Stimulated activated effector memory CD8-positive, alpha-beta T cell treated with anti-CD3 and anti-CD28 coated beads, Interleukin-12 subunit alpha, Interleukin-12 subunit beta, amount 100 ng/mL, for 72 hours (primary cell): ENCODE data around the gene GTF3C1.
"Not testable (repeated sequence)": the region's sequence is repeated elsewhere in the genome, so short reads cannot be mapped to it uniquely, and the experiment has no call there.

Experiments used
- ATAC-seq: fragments of 150-1000 bp; cut with Tn5 transposase; 2 replicates; pipeline ENCODE4 v1.10.0; 2021
- DNase-seq, 2 donors: peaks; one replicate each; pipeline ENCODE4 v3.0.0; 2021 to 2022; ENCODE audit warnings: low spot score in 2 of 2
- H3K27ac Mint-ChIP-seq: one replicate; pipeline ENCODE4 v1.8.0; 2022; ENCODE audit warnings: mild to moderate bottlenecking, mixed read lengths
- H3K36me3 Mint-ChIP-seq: one replicate; pipeline ENCODE4 v1.8.0; 2022; ENCODE audit warnings: mild to moderate bottlenecking, mixed read lengths
- H3K4me1 Mint-ChIP-seq: one replicate; pipeline ENCODE4 v1.8.0; 2022; ENCODE audit warnings: mixed read lengths
- H3K4me3 Mint-ChIP-seq: one replicate; pipeline ENCODE4 v1.8.0; 2022; ENCODE audit warnings: mild to moderate bottlenecking, mixed read lengths
- H3K9me3 Mint-ChIP-seq: one replicate; pipeline ENCODE4 v1.8.0; 2022; ENCODE audit warnings: mixed read lengths

The GTF3C1 gene

DNA sequence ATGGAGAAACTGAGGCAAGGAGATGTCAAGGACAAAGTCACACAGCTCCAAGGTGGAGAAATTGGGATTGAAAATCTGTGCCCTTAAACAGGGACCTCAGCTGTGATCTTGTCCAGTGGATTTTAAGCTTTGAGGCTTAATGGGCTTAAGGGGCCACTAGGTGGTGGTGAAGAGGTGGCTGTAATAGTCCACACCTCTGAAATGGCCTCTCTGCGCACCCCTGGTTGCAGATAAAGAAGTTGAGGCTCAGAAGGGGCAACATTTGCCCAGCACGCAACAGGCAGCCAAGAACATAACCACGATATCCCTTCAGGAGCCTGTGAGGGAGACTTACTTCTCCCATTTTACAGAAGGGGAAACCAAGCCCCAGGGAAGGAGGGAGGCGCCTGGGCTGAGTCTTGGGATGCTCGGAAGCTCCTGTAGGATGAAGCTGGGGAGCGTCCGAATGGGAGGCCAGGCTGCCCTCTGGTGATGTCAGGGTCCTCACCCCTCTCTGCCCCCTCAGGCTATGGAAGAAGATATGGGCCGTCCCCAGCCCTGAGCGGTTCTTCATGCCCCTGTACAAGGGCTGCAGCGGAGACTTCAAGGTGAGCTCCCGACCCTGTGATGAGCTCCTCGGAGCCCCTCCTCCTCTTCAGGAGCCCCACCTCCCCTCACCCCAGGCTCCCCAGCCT is 104.1 kb downstream of the GTF3C1 start:
- DNase-seq (no peak), ATAC-seq (no peak)
- Mint-ChIP-seq H3K4me1 (peaks cover 66% of the 10 kb centered on the region), H3K36me3 (peaks cover 99% of the 10 kb centered on the region), H3K4me3 (peak overlapping the region; percentile 53), H3K9me3 (no peaks in the 10 kb centered on the region), H3K27ac (peak overlapping the region; percentile 83)

DNA sequence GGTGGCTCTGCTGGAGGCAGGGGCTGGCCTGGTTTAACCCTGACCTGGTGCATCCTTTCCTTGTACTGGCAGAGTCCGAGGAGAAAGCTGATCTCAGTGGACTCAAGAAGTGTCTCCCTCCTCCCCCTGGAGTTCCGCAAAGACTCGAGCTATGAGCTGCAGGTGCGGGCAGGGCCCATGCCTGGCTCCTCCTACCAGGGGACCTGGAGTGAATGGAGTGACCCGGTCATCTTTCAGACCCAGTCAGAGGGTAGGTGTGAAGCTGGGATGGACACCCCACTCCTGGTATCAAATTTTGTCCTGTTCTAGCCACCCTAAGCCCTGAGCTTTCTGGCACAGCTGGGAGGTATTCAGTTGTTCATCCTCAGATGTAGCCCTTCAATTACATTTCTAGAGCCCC is 105.2 kb downstream of the GTF3C1 start:
- Mint-ChIP-seq H3K36me3 (peaks cover 99% of the 10 kb centered on the region), H3K4me3 (no peak overlapping the region), H3K4me1 (peaks cover 59% of the 10 kb centered on the region), H3K9me3 (no peaks in the 10 kb centered on the region), H3K27ac (no peak overlapping the region)
- ATAC-seq (no peak), DNase-seq (no peak)

DNA sequence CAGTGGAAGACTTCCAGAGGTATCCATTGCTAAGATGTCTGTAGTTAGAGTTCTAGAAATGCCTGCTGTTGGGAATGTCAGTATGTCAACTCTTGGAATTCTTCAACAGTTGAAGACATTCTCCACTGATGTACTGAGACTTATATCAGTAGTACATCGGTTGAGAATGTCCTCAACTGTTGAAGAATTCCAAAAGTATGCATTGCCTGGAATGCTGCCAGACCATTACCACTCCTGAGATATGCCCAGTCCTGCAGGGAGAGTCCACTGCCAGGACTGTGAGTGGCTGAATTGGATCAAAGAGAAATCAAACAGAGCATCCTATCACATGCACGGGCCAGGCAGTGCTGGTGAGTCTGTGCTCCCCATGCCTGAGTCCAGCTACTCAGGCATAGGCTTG is 105.7 kb downstream of the GTF3C1 start:
- Mint-ChIP-seq H3K9me3 (no peaks in the 10 kb centered on the region), H3K4me1 (peaks cover 59% of the 10 kb centered on the region), H3K4me3 (no peak overlapping the region), H3K27ac (no peak overlapping the region), H3K36me3 (peaks cover 99% of the 10 kb centered on the region)
- DNase-seq (no peak), ATAC-seq (no peak)

DNA sequence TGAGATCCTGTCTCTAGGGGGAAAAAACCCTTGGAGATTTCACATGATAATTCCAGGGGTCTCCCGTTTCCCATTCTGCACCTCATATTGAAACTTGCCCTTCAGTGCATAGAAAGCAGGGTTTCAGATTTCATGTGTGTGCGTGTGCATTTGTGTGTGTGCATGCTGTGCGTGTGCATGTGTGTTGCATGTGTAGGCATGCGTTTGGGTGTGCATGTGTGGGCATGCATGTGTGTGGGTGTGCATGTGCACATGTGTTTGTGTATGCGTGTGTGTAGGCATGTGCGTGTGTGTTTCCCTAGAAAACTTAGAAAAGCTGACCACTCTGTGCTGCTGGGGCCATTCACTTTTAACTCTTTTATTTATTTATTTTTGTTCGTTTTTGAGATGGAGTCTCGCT is 107.7 kb downstream of the GTF3C1 start:
- peaks cover 100% of the 10 kb centered on the region for H3K36me3 Mint-ChIP-seq
- H3K27ac Mint-ChIP-seq = no peak overlapping the region
- no peak overlapping the region for H3K4me3 Mint-ChIP-seq
- H3K4me1 Mint-ChIP-seq = peaks cover 41% of the 10 kb centered on the region
- H3K9me3 Mint-ChIP-seq = no peaks in the 10 kb centered on the region
- no peak for ATAC-seq
- no peak for DNase-seq

DNA sequence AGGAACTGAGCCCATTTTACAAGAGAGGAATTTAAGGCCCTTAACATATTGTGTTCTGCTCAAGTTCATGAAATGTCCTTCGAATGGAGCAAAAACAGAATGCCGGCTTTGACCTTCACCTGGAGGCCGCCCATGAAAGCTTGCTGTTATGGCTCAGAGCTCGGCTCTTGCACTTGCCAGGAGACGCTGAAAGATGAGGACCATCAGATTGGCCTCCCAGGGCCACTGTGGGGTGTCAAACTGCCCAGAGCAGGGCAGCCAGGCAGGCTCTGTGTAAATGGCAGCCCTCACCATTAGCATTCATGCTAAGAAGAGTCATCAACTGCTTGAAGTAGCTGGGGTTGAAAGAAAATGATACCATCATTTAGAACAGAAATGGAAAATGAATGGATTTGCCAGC is 108.4 kb downstream of the GTF3C1 start:
- no peak overlapping the region for H3K4me3 Mint-ChIP-seq
- peaks cover 100% of the 10 kb centered on the region for H3K36me3 Mint-ChIP-seq
- no peak overlapping the region for H3K27ac Mint-ChIP-seq
- ATAC-seq = no peak
- H3K4me1 Mint-ChIP-seq = peaks cover 35% of the 10 kb centered on the region
- DNase-seq = no peak
- no peaks in the 10 kb centered on the region for H3K9me3 Mint-ChIP-seq

DNA sequence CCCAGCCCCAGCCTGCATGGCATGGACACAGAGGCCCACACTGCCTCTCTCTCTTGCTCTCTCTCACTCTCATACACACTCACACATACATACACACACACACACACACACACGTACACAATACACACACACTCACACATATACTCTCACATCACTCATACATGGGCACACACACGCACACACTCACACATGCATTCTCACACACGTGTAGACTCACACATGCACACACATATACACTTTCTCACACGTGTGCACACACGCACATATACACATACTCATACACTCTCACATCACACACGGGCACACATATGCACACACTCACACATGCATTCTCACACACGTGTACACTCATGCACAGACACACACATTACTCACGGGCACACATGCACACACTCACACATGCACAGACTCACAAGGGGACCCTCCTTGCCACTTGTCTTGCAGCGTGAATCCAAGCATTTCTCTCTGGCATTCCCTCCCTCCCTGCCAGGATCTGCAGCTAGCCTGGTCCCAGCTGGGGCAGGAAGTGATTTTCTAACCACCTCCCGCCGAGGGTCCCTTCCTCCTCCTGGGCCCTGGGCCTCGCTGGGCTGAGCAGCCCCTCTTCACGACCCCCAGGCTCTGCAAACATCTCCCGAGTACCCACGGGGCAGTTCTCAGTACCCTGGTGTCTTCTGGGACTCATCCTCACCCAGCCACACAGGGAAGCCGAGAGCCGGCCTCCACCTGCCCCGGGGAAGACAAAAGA is 110.3 kb downstream of the GTF3C1 start:
- ATAC-seq = no peak
- peaks cover 100% of the 10 kb centered on the region for H3K36me3 Mint-ChIP-seq
- H3K4me3 Mint-ChIP-seq = no peak overlapping the region
- peak overlapping the region; percentile 4 for H3K27ac Mint-ChIP-seq
- H3K4me1 Mint-ChIP-seq = peaks cover 24% of the 10 kb centered on the region
- H3K9me3 Mint-ChIP-seq = no peaks in the 10 kb centered on the region
- no peak for DNase-seq

DNA sequence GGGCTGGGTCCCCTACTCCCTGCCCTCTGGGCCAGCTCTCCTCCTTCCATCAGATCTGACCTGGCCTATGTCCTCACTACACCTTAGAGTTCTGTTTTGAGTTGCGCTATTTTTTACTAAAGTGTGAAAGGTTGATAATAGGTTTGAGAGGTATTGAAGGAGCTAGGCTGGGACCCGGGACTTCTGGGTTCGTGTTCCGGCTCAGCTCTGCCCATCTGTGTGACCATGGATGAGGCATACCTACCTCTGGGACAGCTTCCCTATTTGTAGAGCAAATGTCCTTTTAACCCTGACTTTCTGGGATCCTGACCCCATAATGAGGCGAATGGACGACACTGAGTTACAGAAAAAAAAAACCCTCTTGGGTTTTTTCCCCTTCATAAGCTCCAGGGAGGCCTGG is 111.8 kb downstream of the GTF3C1 start:
- DNase-seq (no peak), ATAC-seq (no peak)
- H3K27ac Mint-ChIP-seq = peak overlapping the region; percentile 74
- H3K36me3 Mint-ChIP-seq = peaks cover 100% of the 10 kb centered on the region
- peaks cover 22% of the 10 kb centered on the region for H3K4me1 Mint-ChIP-seq
- no peak overlapping the region for H3K4me3 Mint-ChIP-seq
- no peaks in the 10 kb centered on the region for H3K9me3 Mint-ChIP-seq

DNA sequence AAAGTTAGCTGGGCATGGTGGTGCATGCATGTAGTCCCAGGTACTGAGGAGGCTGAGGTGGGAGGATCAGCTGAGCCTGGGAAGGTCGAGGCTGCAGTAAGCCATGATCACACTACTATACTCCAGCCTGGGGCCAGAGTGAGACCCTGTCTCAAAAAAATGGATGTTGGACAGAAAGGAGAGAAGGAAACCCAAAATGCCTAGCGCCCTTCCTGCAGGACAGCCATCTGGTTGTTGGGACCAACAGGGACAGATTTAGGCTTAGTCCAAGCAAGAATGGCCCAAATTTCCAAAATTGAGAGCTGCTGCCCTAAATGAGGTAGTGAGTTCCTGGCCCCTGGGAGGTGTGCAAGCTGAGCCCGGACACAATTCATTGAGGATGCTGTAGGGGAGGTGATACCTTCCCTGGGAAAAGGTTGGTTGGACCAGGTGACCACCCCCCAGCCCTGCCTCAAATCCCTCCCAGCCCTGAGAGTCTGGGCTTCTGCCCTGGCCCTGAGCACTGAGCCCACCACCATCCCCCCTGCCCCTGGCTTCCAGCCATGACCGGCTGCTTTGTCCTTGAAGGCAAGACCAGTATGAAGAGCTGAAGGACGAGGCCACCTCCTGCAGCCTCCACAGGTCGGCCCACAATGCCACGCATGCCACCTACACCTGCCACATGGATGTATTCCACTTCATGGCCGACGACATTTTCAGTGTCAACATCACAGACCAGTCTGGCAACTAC is 112.6 kb downstream of the GTF3C1 start:
- no peak overlapping the region for H3K4me3 Mint-ChIP-seq
- H3K36me3 Mint-ChIP-seq = peaks cover 100% of the 10 kb centered on the region
- H3K9me3 Mint-ChIP-seq = no peaks in the 10 kb centered on the region
- ATAC-seq (no peak), DNase-seq (peak in 1 of 2 donors; percentile 35)
- H3K4me1 Mint-ChIP-seq = peaks cover 31% of the 10 kb centered on the region
- H3K27ac Mint-ChIP-seq = peak overlapping the region; percentile 92

DNA sequence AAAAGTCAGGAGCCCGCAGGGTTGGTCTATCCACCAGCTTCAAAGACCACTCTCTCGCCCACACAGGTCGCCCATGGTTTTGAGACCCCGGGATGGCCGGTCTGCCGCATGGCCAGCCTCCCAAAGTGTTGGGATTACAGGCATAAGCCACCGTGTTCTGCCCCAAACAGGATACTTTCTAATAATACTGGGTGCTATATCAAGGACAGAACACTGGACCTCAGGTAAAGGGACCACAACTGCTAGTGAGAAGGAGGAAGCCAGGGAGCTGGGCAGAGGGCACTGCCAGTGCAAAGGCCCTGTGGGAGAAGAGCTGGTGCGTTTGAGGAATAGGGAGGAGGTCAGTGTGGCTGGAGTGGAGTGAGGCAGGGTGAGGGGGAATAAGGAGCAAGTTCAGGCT is 113.6 kb downstream of the GTF3C1 start:
- DNase-seq = peak in 1 of 2 donors; percentile 36
- peaks cover 100% of the 10 kb centered on the region for H3K36me3 Mint-ChIP-seq
- H3K4me3 Mint-ChIP-seq = no peak overlapping the region
- no peaks in the 10 kb centered on the region for H3K9me3 Mint-ChIP-seq
- ATAC-seq = no peak
- peak overlapping the region; percentile 92 for H3K27ac Mint-ChIP-seq
- peaks cover 34% of the 10 kb centered on the region for H3K4me1 Mint-ChIP-seq

DNA sequence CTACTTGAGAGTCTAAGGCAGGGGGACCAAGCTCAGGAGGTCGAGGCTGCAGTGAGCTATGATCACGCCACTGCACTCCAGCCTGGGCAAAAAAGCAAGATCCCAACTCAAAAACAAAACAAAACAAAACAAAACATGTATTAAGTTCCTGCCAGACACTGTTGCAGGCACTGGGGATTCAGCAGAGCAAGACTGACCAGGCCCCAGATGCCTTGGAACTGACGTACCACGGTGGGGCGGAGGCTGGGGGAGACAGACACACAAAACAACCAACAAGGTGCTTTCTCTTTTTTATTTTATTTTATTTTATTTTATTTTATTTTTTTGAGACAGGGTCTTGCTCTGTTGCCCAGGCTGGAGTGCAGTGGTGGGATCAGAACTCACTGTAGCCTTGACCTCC is 114.6 kb downstream of the GTF3C1 start:
- not testable (repeated sequence) for H3K4me3 Mint-ChIP-seq, H3K9me3 Mint-ChIP-seq, ATAC-seq
- peaks cover 42% of the 10 kb centered on the region for H3K4me1 Mint-ChIP-seq
- H3K36me3 Mint-ChIP-seq = peaks cover 100% of the 10 kb centered on the region
- DNase-seq = peak in 1 of 2 donors; percentile 28
- peak overlapping the region; percentile 71 for H3K27ac Mint-ChIP-seq

DNA sequence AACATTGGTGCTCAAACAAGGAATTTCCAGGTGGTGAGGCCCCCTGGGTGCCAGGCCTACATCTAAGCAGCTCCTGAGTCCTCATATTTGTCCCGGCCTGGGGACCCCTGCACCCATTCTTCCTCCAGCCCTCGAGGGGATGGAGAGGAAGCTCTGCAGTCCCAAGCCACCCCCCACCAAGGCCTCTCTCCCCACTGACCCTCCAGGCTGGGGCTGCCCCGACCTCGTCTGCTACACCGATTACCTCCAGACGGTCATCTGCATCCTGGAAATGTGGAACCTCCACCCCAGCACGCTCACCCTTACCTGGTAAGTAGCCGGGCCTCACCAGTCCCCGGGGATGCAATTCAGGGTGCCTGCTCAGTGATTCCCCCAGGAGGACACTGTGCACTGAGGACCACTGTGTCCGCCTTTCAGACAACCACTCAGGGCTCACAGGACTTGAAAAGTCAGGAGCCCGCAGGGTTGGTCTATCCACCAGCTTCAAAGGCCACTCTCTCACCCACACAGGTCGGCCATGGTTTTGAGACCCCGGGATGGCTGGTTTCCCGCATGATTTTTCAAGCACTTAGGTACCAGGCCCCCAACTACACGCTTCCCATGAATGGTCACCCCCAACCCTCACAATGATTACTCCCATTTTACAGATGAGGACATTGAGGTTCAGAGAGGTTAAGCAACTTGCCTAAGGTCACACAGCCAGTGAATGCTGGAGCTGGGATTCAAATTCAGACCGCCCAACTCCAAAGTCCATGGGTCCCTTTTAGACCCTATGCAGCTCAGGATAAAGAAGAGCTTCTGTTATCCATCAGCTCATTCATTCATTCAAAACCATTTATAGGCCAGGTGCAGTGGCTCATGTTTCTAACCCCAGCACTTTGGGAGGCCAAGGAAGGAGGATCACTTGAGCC is 115.3 kb downstream of the GTF3C1 start:
- Mint-ChIP-seq H3K9me3 (no peaks in the 10 kb centered on the region), H3K4me1 (peaks cover 39% of the 10 kb centered on the region), H3K36me3 (peaks cover 98% of the 10 kb centered on the region), H3K27ac (peak overlapping the region; percentile 71), H3K4me3 (no peak overlapping the region)
- ATAC-seq = no peak
- peak in 1 of 2 donors; percentile 43 for DNase-seq

DNA sequence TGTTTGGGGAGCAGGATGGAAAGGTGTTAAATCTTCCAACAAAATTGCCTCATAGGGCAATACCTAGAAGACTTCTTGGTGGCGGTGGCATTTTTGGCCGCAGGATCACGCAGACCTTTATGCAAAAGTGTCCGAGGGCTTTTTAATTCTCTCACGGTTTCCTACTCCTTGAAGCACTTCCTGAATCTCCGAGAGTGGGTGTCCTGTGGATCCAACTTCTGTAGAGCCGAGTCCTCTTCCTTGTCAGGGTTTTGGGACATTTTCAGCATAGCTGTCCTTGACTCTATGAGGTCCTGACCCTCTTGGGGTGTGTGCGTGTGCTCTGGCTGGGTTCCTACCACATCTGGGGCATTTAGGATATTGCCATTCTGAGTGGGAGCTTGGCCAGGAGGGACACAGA is 116.1 kb downstream of the GTF3C1 start:
- Mint-ChIP-seq H3K36me3 (peaks cover 98% of the 10 kb centered on the region), H3K4me1 (peaks cover 37% of the 10 kb centered on the region), H3K27ac (peak overlapping the region; percentile 71), H3K4me3 (no peak overlapping the region), H3K9me3 (no peaks in the 10 kb centered on the region)
- no peak for ATAC-seq
- no peak for DNase-seq

DNA sequence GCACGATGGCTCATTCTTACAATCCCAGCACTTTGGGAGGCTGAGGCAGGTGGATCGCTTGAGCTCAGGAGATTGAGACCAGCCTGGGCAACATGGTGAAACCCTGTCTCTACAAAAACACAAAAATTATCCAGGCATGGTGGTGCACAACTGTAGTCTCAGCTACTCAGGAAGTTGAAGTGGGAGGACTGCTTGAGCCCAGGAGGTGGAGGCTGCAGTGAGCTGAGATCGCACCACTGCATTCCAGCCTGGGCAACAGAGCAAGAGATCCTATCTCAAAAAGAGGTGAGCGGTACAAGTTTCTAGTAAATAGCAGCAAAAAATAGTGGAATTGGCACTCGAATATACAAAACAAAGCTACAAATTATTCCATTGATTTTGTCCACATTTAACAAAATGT is 116.5 kb downstream of the GTF3C1 start:
- peaks cover 96% of the 10 kb centered on the region for H3K36me3 Mint-ChIP-seq
- H3K9me3 Mint-ChIP-seq = not testable (repeated sequence)

DNA sequence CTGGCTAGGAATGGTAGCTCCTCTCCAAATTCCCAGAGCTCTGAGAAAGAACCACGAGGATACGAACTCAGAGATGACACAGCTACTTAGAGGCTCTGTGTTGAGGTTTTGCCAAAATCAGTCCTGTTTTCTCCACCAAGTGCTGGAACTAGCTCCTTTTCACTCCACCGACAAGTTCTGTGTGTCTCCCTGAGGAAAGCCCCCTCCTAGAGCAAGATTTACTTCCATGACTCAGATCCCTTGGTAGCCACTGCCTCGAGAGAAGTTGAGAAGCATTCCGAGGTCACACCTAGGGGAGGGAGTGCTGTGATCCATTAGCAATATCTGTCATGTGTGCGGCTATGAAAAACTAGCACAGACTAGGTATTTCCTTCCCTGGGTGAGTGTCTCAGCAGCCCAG is 117.2 kb downstream of the GTF3C1 start:
- DNase-seq (peak in 1 of 2 donors; percentile 33), ATAC-seq (no peak)
- H3K9me3 Mint-ChIP-seq = no peaks in the 10 kb centered on the region
- H3K4me3 Mint-ChIP-seq = no peak overlapping the region
- H3K36me3 Mint-ChIP-seq = peaks cover 96% of the 10 kb centered on the region
- peaks cover 39% of the 10 kb centered on the region for H3K4me1 Mint-ChIP-seq
- peak overlapping the region; percentile 59 for H3K27ac Mint-ChIP-seq

More for the DNA sequence above, 116.5 kb downstream of the GTF3C1 start:
- not testable (repeated sequence) for ATAC-seq, H3K4me3 Mint-ChIP-seq, DNase-seq
- Mint-ChIP-seq H3K4me1 (peaks cover 37% of the 10 kb centered on the region), H3K27ac (peak overlapping the region; percentile 59)
